ENCODE data around the gene RASA3. TPM values are rescaled to one million over a fixed set of nuclear protein-coding genes. Genes with fewer than 3 reads are reported as not detected.

The RASA3 gene
- total and polyA plus RNA-seq, 9 of the 15 experiments (the other 6 are each of a cell fraction or from before 2014, with no cell fraction given), result 0.72 to 25.3 (median 14.4) TPM

DNA sequence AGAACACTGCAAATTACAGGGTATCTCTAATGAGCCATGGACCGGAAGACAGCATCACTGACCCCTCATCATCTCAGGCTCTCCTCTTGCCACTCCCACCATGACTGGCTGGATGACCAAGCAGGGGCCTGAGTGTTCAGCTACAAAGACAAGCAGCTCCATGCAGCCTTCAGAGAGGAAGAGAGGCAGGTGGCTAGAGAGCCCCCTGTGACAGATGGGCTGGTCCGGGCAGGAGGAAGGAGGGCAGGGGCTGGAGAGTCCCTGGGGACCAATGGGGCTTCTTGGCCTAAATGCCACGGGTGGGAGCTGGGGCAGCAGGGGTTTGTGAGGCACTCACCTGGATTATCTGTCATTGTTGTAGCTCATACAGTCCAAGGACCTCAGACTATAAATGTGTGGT is 12.8 kb upstream of the RASA3 start:
- peaks cover 15 to 39% of the 10 kb centered on the region in 2 experiments; a peak in 3 of 5 replicates for H3K4me1 ChIP-seq (replicated peaks in 1 of 2; ENCODE audit: control insufficient read depth in 2 of 2, insufficient read depth in 2 of 2, low read length in 2 of 2)
- ChIA-PET CTCF (ENCODE audit: low intra/inter-chr PET ratio) (no interaction called here), POLR2A (interaction anchor here (0.6 kb wide), 2 partner anchors 11 to 13 kb away, joined by 3 to 4 read pairs; partner anchors contain the start of gene RASA3)
- no peaks in the 10 kb centered on the region for H4K20me1 ChIP-seq (replicated peaks; ENCODE audit: control insufficient read depth, insufficient read depth, low read length)
- H3K9ac ChIP-seq (ENCODE audit: insufficient read depth in 1 of 2, low read depth in 2 of 2, low read length in 2 of 2), result no peak overlapping the region
- intact Hi-C loops (cut with micrococcal nuclease), result loop anchor here (5.0 kb wide), 1 partner anchor 77 kb away; no protein-coding TSS in a partner anchor
- FAIRE-seq (no peak), DNase-seq (ENCODE audit: extremely low read depth in 1 of 4, low spot score in 3 of 4) (no peak), ATAC-seq (no peak)
- TF ChIP-seq, protein P1, sequence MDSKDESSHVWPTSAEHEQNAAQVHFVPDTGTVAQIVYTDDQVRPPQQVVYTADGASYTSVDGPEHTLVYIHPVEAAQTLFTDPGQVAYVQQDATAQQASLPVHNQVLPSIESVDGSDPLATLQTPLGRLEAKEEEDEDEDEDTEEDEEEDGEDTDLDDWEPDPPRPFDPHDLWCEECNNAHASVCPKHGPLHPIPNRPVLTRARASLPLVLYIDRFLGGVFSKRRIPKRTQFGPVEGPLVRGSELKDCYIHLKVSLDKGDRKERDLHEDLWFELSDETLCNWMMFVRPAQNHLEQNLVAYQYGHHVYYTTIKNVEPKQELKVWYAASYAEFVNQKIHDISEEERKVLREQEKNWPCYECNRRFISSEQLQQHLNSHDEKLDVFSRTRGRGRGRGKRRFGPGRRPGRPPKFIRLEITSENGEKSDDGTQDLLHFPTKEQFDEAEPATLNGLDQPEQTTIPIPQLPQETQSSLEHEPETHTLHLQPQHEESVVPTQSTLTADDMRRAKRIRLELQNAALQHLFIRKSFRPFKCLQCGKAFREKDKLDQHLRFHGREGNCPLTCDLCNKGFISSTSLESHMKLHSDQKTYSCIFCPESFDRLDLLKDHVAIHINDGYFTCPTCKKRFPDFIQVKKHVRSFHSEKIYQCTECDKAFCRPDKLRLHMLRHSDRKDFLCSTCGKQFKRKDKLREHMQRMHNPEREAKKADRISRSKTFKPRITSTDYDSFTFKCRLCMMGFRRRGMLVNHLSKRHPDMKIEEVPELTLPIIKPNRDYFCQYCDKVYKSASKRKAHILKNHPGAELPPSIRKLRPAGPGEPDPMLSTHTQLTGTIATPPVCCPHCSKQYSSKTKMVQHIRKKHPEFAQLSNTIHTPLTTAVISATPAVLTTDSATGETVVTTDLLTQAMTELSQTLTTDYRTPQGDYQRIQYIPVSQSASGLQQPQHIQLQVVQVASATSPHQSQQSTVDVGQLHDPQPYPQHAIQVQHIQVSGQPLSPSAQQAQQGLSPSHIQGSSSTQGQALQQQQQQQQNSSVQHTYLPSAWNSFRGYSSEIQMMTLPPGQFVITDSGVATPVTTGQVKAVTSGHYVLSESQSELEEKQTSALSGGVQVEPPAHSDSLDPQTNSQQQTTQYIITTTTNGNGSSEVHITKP (IDR thresholded peaks at IDR 0.05; ENCODE audit: partially characterized antibody), result peak; percentile 66
- no peak for TF ChIP-seq IFI16 (CRISPR knock-in tag; IDR thresholded peaks at IDR 0.05)
- no peak for TF ChIP-seq CCAR2 (IDR thresholded peaks at IDR 0.05; ENCODE audit: low read depth, low read length)
- H3K27me3 ChIP-seq (ENCODE audit: control insufficient read depth in 2 of 2, insufficient read depth in 2 of 2, low read length in 2 of 2), result no peaks in the 10 kb centered on the region
- H3K9me1 ChIP-seq (ENCODE audit: control insufficient read depth, insufficient read depth, low read length), result no peaks in the 10 kb centered on the region
- H3K27ac ChIP-seq (ENCODE audit: extremely low read depth, low read depth, low read length), result no peak overlapping the region
- H2AFZ ChIP-seq (ENCODE audit: low read depth, low read length), result no peak overlapping the region
- in situ Hi-C loops (cut with MboI), result no loop called here
- WGBS (ENCODE audit: insufficient coverage, low coverage, missing lambda C conversion rate), result 0% methylated on average over 2 of the region's 3 CpGs
- H3K36me3 ChIP-seq (ENCODE audit: control insufficient read depth, insufficient read depth, low read length), result no peaks in the 10 kb centered on the region
- no peaks in the 10 kb centered on the region for H3K9me3 ChIP-seq (replicated peaks; ENCODE audit: control insufficient read depth, insufficient read depth, low read depth, low read length)
- H3K4me3 ChIP-seq, result no peak overlapping the region
- BruUV-seq (replicated peaks), result no TSS peak
- no peak overlapping the region for H3K4me2 ChIP-seq (ENCODE audit: insufficient read depth, low read length)
- no peaks in the 10 kb centered on the region for H3K79me2 ChIP-seq (ENCODE audit: control insufficient read depth, insufficient read depth, low read length)

Data from K562 (cell line).